T-helper 1 cell (primary cell): Measurements from ENCODE around the gene DPYSL3.
"Not testable (repeated sequence)": the region's sequence is repeated elsewhere in the genome, so short reads cannot be mapped to it uniquely, and the experiment has no call there.

Source experiments
- DNase-seq, 5 donors: peaks; one replicate each; pipeline ENCODE4 v3.0.0-alpha.2; 2012 to 2020
- total RNA-seq, 4 donors: gene quantifications; one replicate each; lab custom pipeline; 2026; lab: John Stamatoyannopoulos, UW

DPYSL3 gene
- 0 reads per million in 4 donors for total RNA-seq

- no peak for DNase-seq
Observed at GRCh38 chr5:147509710-147510651, at the start of gene DPYSL3. TSS of gene DPYSL3 (minus strand) at chr5:147510068. CDS start at chr5:147509858, 210 bp downstream.

DNA sequence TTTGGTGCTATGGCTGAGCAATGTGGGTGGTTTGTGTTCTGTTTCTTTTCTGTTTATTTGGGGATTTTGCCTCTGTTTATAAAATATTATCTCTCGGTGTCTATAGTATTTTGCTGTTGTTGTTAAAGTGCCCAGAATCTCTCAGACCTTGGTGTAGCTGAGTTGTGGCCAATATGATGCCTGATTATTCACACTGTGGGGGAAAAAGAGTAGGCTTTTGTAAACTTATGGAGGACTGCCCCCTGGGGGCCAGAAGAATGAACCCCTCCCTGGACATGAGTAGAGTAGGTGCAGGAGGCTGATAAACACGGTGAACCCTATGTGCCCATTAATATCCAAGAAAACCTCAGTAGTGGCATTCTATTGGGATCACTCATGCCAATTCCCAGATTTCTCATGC is 49.0 kb upstream of the DPYSL3 start:
- no peak for DNase-seq

GRCh38 chr5:147557876-147558745 is 48.2 kb upstream of the DPYSL3 start:
- DNase-seq = no peak

GRCh38 chr5:147555176-147555575 is 45.3 kb upstream of the DPYSL3 start:
- no peak for DNase-seq

DNA sequence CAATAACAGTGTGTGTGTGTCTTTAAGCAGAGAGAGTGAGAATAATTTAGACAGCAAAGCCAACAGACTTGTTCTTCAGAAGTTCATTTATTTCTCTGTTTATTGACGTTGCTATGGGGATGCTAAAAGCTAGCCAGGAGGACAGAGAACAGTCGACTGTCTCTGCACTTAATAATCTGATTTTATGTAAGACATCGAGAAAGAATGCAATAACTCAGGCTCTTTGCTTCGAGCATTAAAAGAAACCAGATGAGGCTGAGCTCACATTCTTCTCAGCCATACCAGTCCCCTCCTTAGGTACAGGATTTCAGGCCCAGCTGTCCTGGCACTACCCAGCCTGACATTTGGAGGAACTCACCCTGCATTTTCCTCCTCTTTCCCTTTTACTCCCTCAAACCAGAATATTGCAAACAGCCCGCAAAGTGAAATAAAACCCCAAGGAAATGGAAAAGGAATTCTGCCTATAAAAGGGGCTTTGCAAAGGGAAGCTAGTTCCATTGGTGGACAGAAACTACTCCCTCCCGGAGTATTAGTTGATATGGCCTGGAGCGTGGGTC is 44.5 kb upstream of the DPYSL3 start:
- no peak for DNase-seq

DNA sequence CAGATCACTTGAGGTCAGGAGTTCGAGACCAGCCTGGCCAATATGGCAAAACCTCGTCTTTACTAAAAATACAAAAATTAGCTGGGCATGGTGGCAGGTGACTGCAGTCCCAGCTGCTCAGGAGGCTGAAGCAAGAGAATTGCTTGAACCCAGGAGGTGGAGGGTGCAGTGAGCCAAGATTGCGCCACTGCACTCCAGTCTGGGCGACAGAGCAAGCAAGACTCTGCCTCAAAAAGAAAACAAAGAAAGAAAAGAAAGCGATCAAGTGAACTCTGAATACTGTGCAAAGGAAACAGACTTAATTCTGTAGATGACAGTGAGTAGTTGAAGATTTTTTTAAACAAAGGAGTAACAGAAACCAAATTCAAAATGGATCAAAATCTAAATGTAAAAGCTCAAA is 43.9 kb upstream of the DPYSL3 start:
- DNase-seq = not testable (repeated sequence)

DNA sequence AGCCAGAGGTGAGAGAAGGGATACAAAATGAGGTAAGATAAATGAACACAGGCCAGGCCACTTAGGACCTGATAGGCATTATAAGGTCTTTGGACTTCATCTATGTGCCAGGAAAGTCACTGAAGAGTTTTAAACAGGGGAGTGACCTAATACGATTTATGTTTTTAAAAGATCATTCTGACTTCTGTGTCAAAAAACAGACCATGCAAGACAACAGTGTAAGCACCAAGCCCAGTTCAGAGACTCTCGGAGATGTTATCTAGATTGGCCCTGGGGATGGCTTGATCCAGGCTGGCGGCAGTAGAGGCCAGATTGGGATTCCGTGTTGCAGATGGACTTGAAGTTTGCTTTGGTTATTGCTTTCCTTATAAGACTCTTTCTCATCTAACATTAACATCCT is 43.0 kb upstream of the DPYSL3 start:
- no peak for DNase-seq

GRCh38 chr5:147551677-147552076 is 41.8 kb upstream of the DPYSL3 start:
- DNase-seq = no peak

DNA sequence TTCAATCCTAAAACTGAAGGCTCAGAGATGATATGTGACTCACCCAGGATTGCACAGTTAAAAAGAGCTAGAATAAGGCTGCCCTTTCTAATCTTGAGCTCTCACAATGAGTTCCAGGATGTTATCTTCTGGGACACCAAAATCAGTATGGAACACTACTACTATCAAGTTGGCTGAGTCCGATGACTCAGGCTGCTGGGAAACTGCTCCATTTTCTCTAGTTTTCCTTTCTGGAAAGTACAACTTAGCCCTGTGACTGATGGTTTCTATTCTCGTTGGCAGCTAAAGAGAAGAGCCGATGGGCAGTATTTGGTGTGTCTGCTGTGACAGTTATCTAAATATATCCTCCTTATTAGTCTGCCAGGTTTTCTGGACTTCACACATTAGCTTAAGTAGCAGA is 37.9 kb upstream of the DPYSL3 start:
- DNase-seq = no peak

DNA sequence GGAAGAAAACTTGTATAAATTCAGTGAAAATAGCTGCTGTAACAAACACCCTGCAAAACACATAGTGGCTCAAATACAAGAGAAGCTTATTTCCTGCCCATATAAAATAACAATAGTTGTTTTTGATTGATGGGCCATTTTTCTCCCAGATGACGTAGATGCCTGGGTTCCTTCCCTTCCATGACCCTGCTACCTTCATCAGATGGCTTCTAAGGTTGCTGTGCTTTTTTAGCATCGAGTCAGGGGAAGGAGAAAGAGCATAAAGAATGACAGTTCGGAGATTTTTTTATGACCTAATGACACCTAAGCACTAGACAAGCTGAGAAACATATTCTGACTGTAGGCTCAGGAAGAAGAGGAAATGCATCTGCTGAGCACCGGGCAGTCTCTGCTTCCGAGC is 34.7 kb upstream of the DPYSL3 start:
- DNase-seq = no peak

DNA sequence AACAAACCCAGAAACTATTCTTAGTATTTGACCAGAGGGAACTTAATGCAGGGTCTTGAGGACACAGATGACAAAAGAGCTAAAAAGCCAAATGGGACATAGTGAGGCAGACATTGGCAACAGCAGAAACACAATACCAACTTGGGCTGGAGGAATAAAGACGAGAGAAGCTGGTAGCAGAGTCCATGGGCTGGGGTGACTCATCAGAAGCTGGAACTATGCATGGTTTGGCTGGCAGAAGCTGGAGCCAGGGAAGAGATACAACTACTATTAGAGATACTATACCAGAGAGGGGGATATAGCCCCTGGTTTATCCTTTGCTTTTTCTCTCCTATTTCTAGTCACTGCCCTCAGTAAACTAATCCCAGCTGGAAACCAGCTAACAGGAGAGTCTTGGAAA is 29.2 kb upstream of the DPYSL3 start:
- DNase-seq = no peak

DNA sequence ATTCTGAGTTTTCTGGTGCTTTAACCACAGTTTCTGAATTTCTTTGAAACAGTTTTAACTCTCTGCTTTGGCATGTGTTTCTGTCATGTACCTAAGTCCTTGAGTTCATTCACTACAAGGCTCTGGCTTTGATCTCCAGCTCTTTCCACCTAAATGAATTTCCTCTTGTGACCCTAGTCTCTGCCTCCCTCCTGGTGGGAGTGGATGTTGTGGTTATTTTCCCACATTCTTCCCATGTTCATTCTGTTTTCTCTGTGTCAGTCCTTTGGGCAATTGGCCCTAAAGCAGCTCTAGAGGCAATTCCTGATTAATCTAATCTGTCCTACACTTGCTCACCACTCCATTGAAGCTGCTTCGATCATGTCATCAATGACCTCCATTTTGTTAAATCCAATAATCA is 28.4 kb upstream of the DPYSL3 start:
- DNase-seq = no peak

- DNase-seq = no peak
Observed at GRCh38 chr5:147534172-147534951, 24.5 kb upstream of the DPYSL3 start.

DNA sequence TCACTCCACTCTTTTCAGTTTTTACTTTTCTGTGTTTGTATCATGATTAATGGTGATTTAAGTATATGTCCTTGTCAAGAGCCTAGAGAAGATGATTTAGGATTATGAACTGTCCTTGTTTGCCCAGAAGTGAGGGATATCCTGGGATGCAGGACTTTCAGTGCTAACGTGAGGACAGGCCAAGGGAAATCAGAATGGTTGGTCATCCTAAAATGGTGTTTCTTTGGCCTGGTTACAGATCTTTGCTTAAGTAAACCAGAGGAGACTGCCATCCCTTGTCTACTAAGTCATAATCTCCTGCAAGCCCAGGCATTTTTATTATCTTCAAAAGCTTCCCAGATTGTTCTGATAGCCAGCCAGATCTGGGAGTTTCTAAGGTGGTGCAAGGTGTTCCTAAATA is 22.3 kb upstream of the DPYSL3 start:
- no peak for DNase-seq

- DNase-seq = no peak
Observed at GRCh38 chr5:147530530-147531389, 20.9 kb upstream of the DPYSL3 start.

GRCh38 chr5:147523069-147523468 is 13.2 kb upstream of the DPYSL3 start:
- no peak for DNase-seq

DNA sequence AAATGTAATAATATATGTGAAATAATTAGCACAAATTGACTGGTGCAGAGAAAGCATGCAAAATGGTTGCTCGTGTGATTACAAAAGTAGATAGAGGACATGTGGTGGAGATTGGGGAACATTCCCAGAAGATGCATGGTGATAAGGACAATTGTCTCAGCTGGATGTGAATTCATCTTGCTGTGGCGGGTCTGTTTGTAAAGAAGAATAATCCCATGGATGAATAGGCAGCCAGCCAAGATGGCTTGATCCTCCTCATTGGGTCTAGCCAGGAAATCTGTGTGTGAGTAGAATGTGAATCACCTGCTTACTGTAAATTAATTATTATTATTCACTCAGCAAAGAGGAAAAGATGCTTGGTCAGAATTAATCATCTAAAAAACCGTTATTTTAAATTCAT is 12.6 kb upstream of the DPYSL3 start:
- no peak for DNase-seq

GRCh38 chr5:147520450-147520849 is 10.6 kb upstream of the DPYSL3 start:
- DNase-seq = no peak

DNA sequence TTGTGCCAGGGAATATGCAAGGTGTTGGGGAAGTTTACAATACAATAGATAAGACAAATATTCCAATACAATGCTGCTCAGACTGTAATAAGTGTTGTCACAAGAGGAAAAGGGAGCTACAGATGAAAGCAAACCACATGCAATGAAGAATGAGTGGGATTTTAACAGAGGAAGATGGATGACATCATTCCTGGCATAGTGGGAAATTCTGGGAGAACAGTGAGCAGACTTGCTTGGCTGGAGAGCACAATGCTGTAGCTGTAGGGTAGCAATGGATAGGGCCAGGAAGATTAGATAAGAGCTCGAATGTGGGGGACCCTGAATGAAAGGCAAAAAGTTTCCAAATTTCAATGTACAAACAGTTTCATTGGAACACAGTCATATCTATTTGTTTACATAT is 9.5 kb upstream of the DPYSL3 start:
- DNase-seq = no peak

DNA sequence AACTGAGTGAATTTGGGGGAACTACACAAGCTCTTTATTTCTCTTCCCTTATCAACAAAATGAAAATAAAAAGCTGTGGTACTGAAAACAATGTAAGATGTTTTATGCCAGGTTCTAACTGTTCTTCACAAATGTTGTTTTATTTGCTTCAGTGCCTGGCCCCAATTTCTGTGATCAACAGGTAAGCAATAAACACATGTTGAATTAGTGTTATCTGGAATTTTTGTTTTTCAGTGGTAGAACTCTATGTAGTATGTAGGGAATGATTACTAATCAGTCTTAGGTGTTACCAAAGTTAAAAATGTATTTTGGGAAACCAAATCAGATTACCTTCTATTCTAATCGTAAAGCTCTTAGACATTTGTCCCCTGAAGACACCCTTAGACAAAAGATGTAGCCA is 7.5 kb upstream of the DPYSL3 start:
- DNase-seq = no peak

DNA sequence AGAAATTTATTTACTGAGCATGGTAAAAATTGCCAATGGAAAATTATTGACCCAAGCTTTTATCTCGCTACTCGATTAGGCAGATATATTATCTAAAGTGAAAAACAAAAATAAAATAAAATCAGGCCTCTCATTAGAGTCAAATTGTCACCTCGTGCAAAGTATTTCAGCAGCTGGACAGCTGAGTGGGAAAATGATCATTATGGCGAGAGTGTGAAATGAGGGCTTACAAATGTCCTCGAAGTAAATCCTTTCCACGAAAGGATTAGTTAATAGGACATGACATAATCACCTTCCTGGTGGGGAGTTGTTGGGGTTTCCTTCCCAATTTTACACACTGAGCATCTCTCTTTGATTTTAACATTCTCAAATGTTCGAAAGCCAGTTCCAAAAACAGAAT is 5.4 kb upstream of the DPYSL3 start:
- DNase-seq = no peak
